Neural progenitor cell (in vitro differentiated cells): Measurements from ENCODE around the gene FBXO7. TPM values are rescaled to one million over a fixed set of nuclear protein-coding genes. Genes with fewer than 3 reads are reported as not detected.

Source experiments
- DNase-seq: peaks from one replicate; pipeline ENCODE4 v3.0.0-alpha.2; 2016; ENCODE audit warnings: low spot score
- H2AFZ ChIP-seq: fragments of 200-600 bp; sonication (generic); replicated peaks from 2 replicates; pipeline ENCODE4 v1.6.1; 2016; ENCODE audit warnings: antibody characterized with exemption
- H3F3A ChIP-seq: fragments of 200-600 bp; sonication (generic); 2 replicates; pipeline ENCODE4 v1.6.1; 2016; ENCODE audit warnings: antibody characterized with exemption, low read depth
- H3K27ac ChIP-seq: fragments of 200-600 bp; sonication (generic); 2 replicates; pipeline ENCODE4 v1.5.1; 2016; ENCODE audit warnings: mild to moderate bottlenecking
- H3K27me3 ChIP-seq: fragments of 200-600 bp; sonication (generic); 2 replicates; pipeline ENCODE4 v1.6.1; 2016; ENCODE audit warnings: mild to moderate bottlenecking, moderate library complexity
- H3K36me3 ChIP-seq: fragments of 200-600 bp; sonication (generic); 2 replicates; pipeline ENCODE4 v1.5.1; 2016
- H3K4me1 ChIP-seq: fragments of 200-600 bp; sonication (generic); 2 replicates; pipeline ENCODE4 v1.6.1; 2016; ENCODE audit warnings: mixed run types
- H3K4me2 ChIP-seq: fragments of 200-600 bp; sonication (generic); 2 replicates; pipeline ENCODE4 v1.6.1; 2016
- H3K4me3 ChIP-seq: fragments of 200-600 bp; sonication (generic); 2 replicates; pipeline ENCODE4 v1.5.1; 2016
- H3K79me2 ChIP-seq: fragments of 200-600 bp; sonication (generic); 2 replicates; pipeline ENCODE4 v1.6.1; 2016; ENCODE audit warnings: low read depth
- H3K9ac ChIP-seq: fragments of 200-600 bp; sonication (generic); 2 replicates; pipeline ENCODE4 v1.6.1; 2016
- H3K9me3 ChIP-seq: fragments of 200-600 bp; sonication (generic); 2 replicates; pipeline ENCODE4 v1.5.1; 2016; ENCODE audit warnings: low read depth
- H4K20me1 ChIP-seq: fragments of 200-600 bp; sonication (generic); 2 replicates; pipeline ENCODE4 v1.6.1; 2016; ENCODE audit warnings: low read depth
- H3K27ac Mint-ChIP-seq: 3 replicates; pipeline ENCODE4 v1.8.0; 2021; ENCODE audit warnings: mixed read lengths
- H3K27me3 Mint-ChIP-seq: 2 replicates; pipeline ENCODE4 v1.8.0; 2022; ENCODE audit warnings: low read depth, mild to moderate bottlenecking, inconsistent platforms, moderate library complexity, mixed read lengths; ENCODE audit not compliant: insufficient read depth
- H3K36me3 Mint-ChIP-seq: 3 replicates; pipeline ENCODE4 v1.8.0; 2021; ENCODE audit warnings: mixed read lengths
- H3K4me1 Mint-ChIP-seq: 3 replicates; pipeline ENCODE4 v1.8.0; 2021; ENCODE audit warnings: mixed read lengths
- H3K4me3 Mint-ChIP-seq: 3 replicates; pipeline ENCODE4 v1.8.0; 2021; ENCODE audit warnings: mild to moderate bottlenecking, moderate library complexity, mixed read lengths
- H3K9me3 Mint-ChIP-seq: 3 replicates; pipeline ENCODE4 v1.8.0; 2020; ENCODE audit warnings: mixed read lengths
- EZH2 ChIP-seq: fragments of 200-600 bp; sonication (generic); IDR thresholded peaks from 2 replicates; pipeline ENCODE4 v1.6.1; 2017; ENCODE audit warnings: antibody characterized with exemption, mild to moderate bottlenecking, moderate library complexity
- EZH2phosphoT487 ChIP-seq: fragments of 200-600 bp; sonication (generic); IDR thresholded peaks from 2 replicates; pipeline ENCODE4 v1.6.1; 2017; ENCODE audit warnings: antibody characterized with exemption
- total RNA-seq: library from RNA; depleted of rRNA; stranded (reverse); fragments of >200 nt; gene quantifications from 2 replicates; pipeline ENCODE4 v1.2.3, GENCODE V29; 2015; ENCODE audit warnings: low replicate concordance
- TF ChIP-seq, protein P1 (sequence below): fragments of 200-600 bp; sonication (generic); IDR thresholded peaks from 2 replicates; pipeline ENCODE4 v1.5.1; 2017; ENCODE audit warnings: antibody characterized with exemption, mild to moderate bottlenecking

Gene FBXO7
- total RNA-seq, 1 donor from 2014 or later, result 65.2 TPM

DNA sequence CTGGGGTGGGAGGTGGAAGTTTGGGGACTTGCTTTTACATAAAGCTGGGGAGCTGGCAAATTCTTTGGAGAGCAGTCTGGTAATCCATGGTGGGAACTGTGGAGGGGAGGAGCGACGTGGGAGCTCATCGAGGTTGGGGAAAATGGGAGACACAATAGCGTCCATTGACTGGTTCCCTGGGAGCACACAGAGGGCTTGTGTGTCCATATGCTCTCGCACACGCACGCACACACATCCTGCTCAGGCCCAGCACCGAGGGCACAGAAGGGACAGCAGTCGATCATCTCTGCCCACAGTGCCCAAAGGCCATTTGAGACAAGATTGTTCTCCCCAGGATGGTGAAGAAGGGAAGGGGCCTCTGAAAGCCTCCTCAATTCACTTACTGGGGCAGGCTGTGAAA, 53.7 kb downstream of the FBXO7 start:
- no peaks in the 10 kb centered on the region for H3F3A ChIP-seq
- H3K27me3 ChIP-seq, result no peaks in the 10 kb centered on the region
- H3K9ac ChIP-seq, result no peak overlapping the region
- H3K79me2 ChIP-seq, result no peaks in the 10 kb centered on the region
- no peak for DNase-seq
- peaks cover 8% of the 10 kb centered on the region for H3K27me3 Mint-ChIP-seq
- peak overlapping the region; percentile 60 for H3K27ac Mint-ChIP-seq
- no peak overlapping the region for H3K27ac ChIP-seq
- no peak overlapping the region for H3K4me3 ChIP-seq
- no peak overlapping the region for H3K4me2 ChIP-seq
- H3K9me3 ChIP-seq, result no peaks in the 10 kb centered on the region
- no peaks in the 10 kb centered on the region for H3K36me3 ChIP-seq
- H4K20me1 ChIP-seq, result no peaks in the 10 kb centered on the region
- peaks cover 6% of the 10 kb centered on the region for H3K4me1 ChIP-seq
- H3K4me3 Mint-ChIP-seq, result no peak overlapping the region
- peaks cover 26% of the 10 kb centered on the region for H3K4me1 Mint-ChIP-seq
- H2AFZ ChIP-seq, result no peak overlapping the region
- TF ChIP-seq, protein P1, sequence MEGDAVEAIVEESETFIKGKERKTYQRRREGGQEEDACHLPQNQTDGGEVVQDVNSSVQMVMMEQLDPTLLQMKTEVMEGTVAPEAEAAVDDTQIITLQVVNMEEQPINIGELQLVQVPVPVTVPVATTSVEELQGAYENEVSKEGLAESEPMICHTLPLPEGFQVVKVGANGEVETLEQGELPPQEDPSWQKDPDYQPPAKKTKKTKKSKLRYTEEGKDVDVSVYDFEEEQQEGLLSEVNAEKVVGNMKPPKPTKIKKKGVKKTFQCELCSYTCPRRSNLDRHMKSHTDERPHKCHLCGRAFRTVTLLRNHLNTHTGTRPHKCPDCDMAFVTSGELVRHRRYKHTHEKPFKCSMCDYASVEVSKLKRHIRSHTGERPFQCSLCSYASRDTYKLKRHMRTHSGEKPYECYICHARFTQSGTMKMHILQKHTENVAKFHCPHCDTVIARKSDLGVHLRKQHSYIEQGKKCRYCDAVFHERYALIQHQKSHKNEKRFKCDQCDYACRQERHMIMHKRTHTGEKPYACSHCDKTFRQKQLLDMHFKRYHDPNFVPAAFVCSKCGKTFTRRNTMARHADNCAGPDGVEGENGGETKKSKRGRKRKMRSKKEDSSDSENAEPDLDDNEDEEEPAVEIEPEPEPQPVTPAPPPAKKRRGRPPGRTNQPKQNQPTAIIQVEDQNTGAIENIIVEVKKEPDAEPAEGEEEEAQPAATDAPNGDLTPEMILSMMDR, result no peak
- TF ChIP-seq EZH2 (no peak), EZH2phosphoT487 (no peak)
- peaks cover 5% of the 10 kb centered on the region for H3K9me3 Mint-ChIP-seq
- H3K36me3 Mint-ChIP-seq, result no peaks in the 10 kb centered on the region

DNA sequence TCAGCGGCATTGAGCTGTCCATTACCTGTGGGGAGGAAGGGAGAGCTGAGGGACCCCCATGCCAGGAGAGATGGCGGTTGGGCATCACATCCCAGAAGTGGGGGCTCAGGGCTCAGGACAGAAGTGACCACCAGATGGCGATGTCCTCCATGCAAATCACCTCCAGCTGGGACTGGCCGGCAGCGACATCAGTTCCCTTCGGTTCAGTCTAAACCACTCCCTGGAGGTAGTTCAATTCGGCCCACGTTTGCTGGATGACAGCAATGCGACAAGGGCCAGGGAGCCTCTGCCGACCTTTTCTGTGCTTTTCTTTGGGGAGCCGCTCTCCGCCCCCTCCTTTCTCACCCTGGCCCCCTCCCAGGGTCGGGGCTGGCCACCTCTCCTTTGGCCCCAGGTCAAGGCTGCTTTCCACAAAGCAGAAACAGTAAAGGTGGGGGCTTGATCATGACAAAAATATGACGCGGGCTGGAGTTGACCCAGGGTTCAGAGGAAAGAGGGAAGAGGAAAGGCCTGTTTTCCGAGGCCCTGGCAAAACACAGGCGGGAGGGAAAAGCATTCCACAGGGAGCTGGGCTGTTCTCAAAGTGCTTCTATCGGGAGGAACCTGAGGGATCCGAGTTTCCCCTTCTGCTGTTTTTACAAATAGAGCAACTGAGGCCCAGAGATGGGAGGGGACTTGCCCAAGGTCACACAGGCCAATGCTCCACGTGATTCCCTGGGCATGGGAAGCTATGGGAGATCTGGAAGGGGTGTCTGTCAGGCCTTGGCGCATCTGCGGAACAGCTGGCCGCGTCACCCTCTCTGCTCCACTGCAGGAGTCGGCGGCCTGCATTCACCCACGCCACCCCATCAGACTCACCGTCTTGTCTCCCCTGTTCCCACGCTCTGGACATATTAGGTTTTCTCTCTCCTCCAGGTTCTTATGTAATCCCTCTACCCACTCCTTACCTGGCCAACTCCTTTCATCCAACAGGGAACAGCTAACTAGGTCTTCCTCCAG, 54.7 kb downstream of the FBXO7 start:
- Mint-ChIP-seq H3K27ac (peak overlapping the region; percentile 55), H3K4me1 (peaks cover 28% of the 10 kb centered on the region)
- H3K27ac ChIP-seq, result no peak overlapping the region

DNA sequence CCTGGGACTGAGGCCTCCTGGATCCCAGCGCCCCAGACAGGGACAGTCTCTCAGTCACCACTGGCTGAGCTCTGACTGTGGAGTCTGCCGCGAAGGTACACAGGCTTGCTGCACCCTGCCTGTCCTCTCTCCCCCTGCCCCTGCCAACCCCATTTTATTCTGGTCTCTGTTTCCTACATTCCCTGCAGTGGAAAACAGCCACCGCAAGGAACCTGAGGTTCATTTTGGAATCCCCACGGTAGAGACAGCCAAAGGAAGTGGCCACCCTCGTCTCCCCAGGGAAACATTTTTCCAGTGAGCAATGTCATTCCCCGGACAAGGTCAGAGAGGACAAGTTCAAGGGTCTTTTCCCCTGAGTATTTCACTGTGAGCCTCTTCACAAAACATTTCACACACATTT, 56.6 kb downstream of the FBXO7 start:
- no peak overlapping the region for H3K4me2 ChIP-seq
- H3K9ac ChIP-seq, result no peak overlapping the region
- H3K9me3 ChIP-seq, result no peaks in the 10 kb centered on the region
- TF ChIP-seq EZH2, result no peak
- TF ChIP-seq, protein P1, result no peak
- no peak for TF ChIP-seq EZH2phosphoT487
- Mint-ChIP-seq H3K4me3 (no peak overlapping the region), H3K4me1 (peaks cover 33% of the 10 kb centered on the region), H3K27me3 (peaks cover 11% of the 10 kb centered on the region), H3K9me3 (no peaks in the 10 kb centered on the region), H3K27ac (peak overlapping the region; percentile 81), H3K36me3 (no peaks in the 10 kb centered on the region)
- no peaks in the 10 kb centered on the region for H3K79me2 ChIP-seq
- no peaks in the 10 kb centered on the region for H3F3A ChIP-seq
- no peak overlapping the region for H3K4me3 ChIP-seq
- no peaks in the 10 kb centered on the region for H4K20me1 ChIP-seq
- no peaks in the 10 kb centered on the region for H3K27me3 ChIP-seq
- H3K4me1 ChIP-seq, result peaks cover 6% of the 10 kb centered on the region
- no peak overlapping the region for H2AFZ ChIP-seq
- DNase-seq, result no peak
- no peak overlapping the region for H3K27ac ChIP-seq
- no peaks in the 10 kb centered on the region for H3K36me3 ChIP-seq

More for the DNA sequence above, 54.7 kb downstream of the FBXO7 start:
- H4K20me1 ChIP-seq, result no peaks in the 10 kb centered on the region
- H3K36me3 Mint-ChIP-seq, result no peaks in the 10 kb centered on the region
- H2AFZ ChIP-seq, result no peak overlapping the region
- H3K4me3 Mint-ChIP-seq, result peak overlapping the region; percentile 62
- no peaks in the 10 kb centered on the region for H3K9me3 Mint-ChIP-seq
- H3K4me2 ChIP-seq, result no peak overlapping the region
- H3K36me3 ChIP-seq, result no peaks in the 10 kb centered on the region
- TF ChIP-seq, protein P1, result peak; percentile 86
- TF ChIP-seq EZH2phosphoT487 (no peak), EZH2 (no peak)
- no peaks in the 10 kb centered on the region for H3K9me3 ChIP-seq
- no peak overlapping the region for H3K4me3 ChIP-seq
- DNase-seq, result peak; percentile 91
- H3K27me3 ChIP-seq, result no peaks in the 10 kb centered on the region
- H3K4me1 ChIP-seq, result peaks cover 6% of the 10 kb centered on the region
- no peak overlapping the region for H3K9ac ChIP-seq
- H3K79me2 ChIP-seq, result no peaks in the 10 kb centered on the region
- peaks cover 11% of the 10 kb centered on the region for H3K27me3 Mint-ChIP-seq
- no peaks in the 10 kb centered on the region for H3F3A ChIP-seq
